ENCODE data around the gene SCO1. TPM values are rescaled to one million over a fixed set of nuclear protein-coding genes. Genes with fewer than 3 reads are reported as not detected.

SCO1 gene
- total RNA-seq, 1 experiment from 2014 or later = 60.3 TPM

GRCh38 chr17:10622617-10623485 lies 74.5 kb downstream of the SCO1 start:
- Histone ChIP-seq H4K91ac (ENCODE audit: insufficient read length, low read depth, low read length) (no peak overlapping the region), H3K79me2 (ENCODE audit: insufficient read depth, low read length) (no peaks in the 10 kb centered on the region), H4K8ac (replicated peaks; ENCODE audit: insufficient read length, low read depth, low read length) (no peak overlapping the region), H4K20me1 (ENCODE audit: control insufficient read depth, insufficient read depth, insufficient read length) (no peaks in the 10 kb centered on the region), H2AK5ac (ENCODE audit: insufficient read length, low read length) (no peak overlapping the region), H3K23ac (ENCODE audit: insufficient read length, low read depth, low read length) (no peak overlapping the region), H3K18ac (ENCODE audit: insufficient read length, low read depth, low read length) (no peak overlapping the region), H3K56ac (ENCODE audit: insufficient read length, low read depth, low read length) (no peak overlapping the region), H3K14ac (ENCODE audit: insufficient read depth, low read length) (no peak overlapping the region), H3K27me3 (ENCODE audit: insufficient read depth, low read length) (no peaks in the 10 kb centered on the region), H3K4ac (ENCODE audit: low read depth, low read length) (no peak overlapping the region), H4K5ac (ENCODE audit: insufficient read length, low read depth, low read length) (no peak overlapping the region), H2BK15ac (ENCODE audit: low read depth, low read length) (no peak overlapping the region), H3K9ac (ENCODE audit: extremely low read depth, insufficient read length, low read length) (no peak overlapping the region), H2AFZ (ENCODE audit: low read length) (no peak overlapping the region), H3K23me2 (ENCODE audit: insufficient read length, low read depth, low read length, poor library complexity, severe bottlenecking) (no peaks in the 10 kb centered on the region), H3T11ph (ENCODE audit: low read length) (no peak overlapping the region), H2BK5ac (ENCODE audit: insufficient read length, low read length) (no peak overlapping the region), H2BK20ac (ENCODE audit: low read depth, low read length, poor library complexity, severe bottlenecking) (no peak overlapping the region), H3K4me1 (ENCODE audit: insufficient read depth, low read length) (no peaks in the 10 kb centered on the region), H3K79me1 (ENCODE audit: insufficient read depth, low read depth, low read length, poor library complexity, severe bottlenecking) (no peaks in the 10 kb centered on the region), H3K27ac (ENCODE audit: insufficient read length, low read depth, low read length) (no peak overlapping the region), H3K9me3 (ENCODE audit: control insufficient read depth, low read depth, low read length) (no peaks in the 10 kb centered on the region), H2BK12ac (ENCODE audit: insufficient read length, low read depth, low read length) (no peak overlapping the region), H3K4me2 (ENCODE audit: insufficient read depth, insufficient read length, low read length) (no peak overlapping the region), H2BK120ac (ENCODE audit: low read depth, low read length, poor library complexity, severe bottlenecking) (no peak overlapping the region)
- no peaks in the 10 kb centered on the region for H3K36me3 Mint-ChIP-seq (ENCODE audit: insufficient read depth in 1 of 3, low read depth in 3 of 3)
- H3K27ac Mint-ChIP-seq = no peak overlapping the region; a peak in 1 of 7 replicates
- H3K9me3 Mint-ChIP-seq = no peaks in the 10 kb centered on the region; a peak in 1 of 5 replicates
- no peaks in the 10 kb centered on the region; the same call in 1 of the 2 replicates for H3K27me3 Mint-ChIP-seq (ENCODE audit: low read depth)
- H3K4me3 Mint-ChIP-seq = no peak overlapping the region
- no peak for DNase-seq
- WGBS (ENCODE audit: extremely low coverage, insufficient read length, low lambda C conversion rate) = no CpG with 5 or more reads among the region's 14 CpGs
- H3K4me1 Mint-ChIP-seq = peaks cover 2 to 4% of the 10 kb centered on the region in 2 experiments
- TF ChIP-seq, protein P1, sequence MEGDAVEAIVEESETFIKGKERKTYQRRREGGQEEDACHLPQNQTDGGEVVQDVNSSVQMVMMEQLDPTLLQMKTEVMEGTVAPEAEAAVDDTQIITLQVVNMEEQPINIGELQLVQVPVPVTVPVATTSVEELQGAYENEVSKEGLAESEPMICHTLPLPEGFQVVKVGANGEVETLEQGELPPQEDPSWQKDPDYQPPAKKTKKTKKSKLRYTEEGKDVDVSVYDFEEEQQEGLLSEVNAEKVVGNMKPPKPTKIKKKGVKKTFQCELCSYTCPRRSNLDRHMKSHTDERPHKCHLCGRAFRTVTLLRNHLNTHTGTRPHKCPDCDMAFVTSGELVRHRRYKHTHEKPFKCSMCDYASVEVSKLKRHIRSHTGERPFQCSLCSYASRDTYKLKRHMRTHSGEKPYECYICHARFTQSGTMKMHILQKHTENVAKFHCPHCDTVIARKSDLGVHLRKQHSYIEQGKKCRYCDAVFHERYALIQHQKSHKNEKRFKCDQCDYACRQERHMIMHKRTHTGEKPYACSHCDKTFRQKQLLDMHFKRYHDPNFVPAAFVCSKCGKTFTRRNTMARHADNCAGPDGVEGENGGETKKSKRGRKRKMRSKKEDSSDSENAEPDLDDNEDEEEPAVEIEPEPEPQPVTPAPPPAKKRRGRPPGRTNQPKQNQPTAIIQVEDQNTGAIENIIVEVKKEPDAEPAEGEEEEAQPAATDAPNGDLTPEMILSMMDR (conservative IDR thresholded peaks at IDR 0.05) = no peak

Other genes starting within 250 kb of the SCO1 start
- gene MYH4, start 228.0 kb downstream of the SCO1 start, total RNA-seq (2021) = not detected in 2 replicates
- gene MYH1, start 179.0 kb downstream of the SCO1 start, total RNA-seq (2021) = not detected in 2 replicates
- gene MYH2, start 147.9 kb downstream of the SCO1 start, total RNA-seq (2021) = 0.68 and 0.90 TPM in 2 replicates
- 1.9 and 2.9 TPM in 2 replicates for gene MYH3, start 40.2 kb downstream of the SCO1 start, total RNA-seq (2021)
- 5.1 and 7.1 TPM in 2 replicates for gene ADPRM, start 61 bp upstream of the SCO1 start, total RNA-seq (2021)
- 6.1 and 7.1 TPM in 2 replicates for gene TMEM220, start 32.5 kb upstream of the SCO1 start, total RNA-seq (2021)
- not detected in 2 replicates for gene TMEM238L, start 106.6 kb upstream of the SCO1 start, total RNA-seq (2021)
- gene PIRT, start 140.6 kb upstream of the SCO1 start, total RNA-seq (2021) = not detected in 2 replicates